ENCODE results near the gene PGF. TPM values are rescaled to one million over a fixed set of nuclear protein-coding genes. Genes with fewer than 3 reads are reported as not detected.

Gene PGF
- total RNA-seq, 2 experiments from 2014 or later, result 0.23 to 0.38 TPM

- CTCF ChIA-PET, result interaction anchor here (1.1 to 1.2 kb wide), 2 partner anchors 11 to 126 kb away, joined by 3 read pairs; no protein-coding TSS in a partner anchor
Measured at GRCh38 chr14:74962493-74962892, 7.1 kb upstream of the PGF start.

DNA sequence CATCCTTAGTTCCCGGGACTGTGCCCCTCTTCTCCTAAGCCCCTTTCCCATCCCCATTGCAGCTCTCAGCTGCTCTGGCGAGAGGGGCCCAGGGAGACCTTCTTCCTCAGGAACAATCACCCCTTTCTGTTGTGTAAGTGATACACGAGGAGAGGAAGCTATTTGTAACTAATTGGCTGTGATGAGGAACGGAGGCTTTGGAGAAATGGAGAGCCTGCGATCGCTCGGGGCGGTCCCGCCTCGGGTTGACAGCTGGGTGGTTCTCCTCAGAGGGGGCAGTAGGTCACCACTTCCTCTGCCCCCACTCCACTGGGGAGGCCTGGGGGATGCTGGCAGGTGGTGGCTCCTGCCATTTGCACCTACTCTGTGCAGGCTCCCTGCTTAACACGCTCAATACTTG lies 6.6 kb upstream of the PGF start:
- Mint-ChIP-seq H3K27ac (no peak overlapping the region), H3K36me3 (ENCODE audit: low read depth) (no peaks in the 10 kb centered on the region), H3K9me3 (no peaks in the 10 kb centered on the region), H3K4me1 (no peaks in the 10 kb centered on the region), H3K4me3 (no peak overlapping the region), H3K27me3 (peaks cover 27% of the 10 kb centered on the region)
- CTCF ChIA-PET, result interaction anchor here (1.1 to 1.2 kb wide), 2 partner anchors 12 to 126 kb away, joined by 3 read pairs; no protein-coding TSS in a partner anchor
- no peak for DNase-seq
- POLR2A ChIA-PET, result interaction anchor here (1.0 kb wide), 1 partner anchor 9 kb away, joined by 4 read pairs; no protein-coding TSS in a partner anchor

More at GRCh38 chr14:74962493-74962892, 7.1 kb upstream of the PGF start:
- DNase-seq, result no peak
- Mint-ChIP-seq H3K27ac (no peak overlapping the region), H3K4me1 (no peaks in the 10 kb centered on the region), H3K4me3 (no peak overlapping the region), H3K9me3 (no peaks in the 10 kb centered on the region), H3K27me3 (peaks cover 27% of the 10 kb centered on the region), H3K36me3 (ENCODE audit: low read depth) (no peaks in the 10 kb centered on the region)
- POLR2A ChIA-PET, result interaction anchor here (1.0 kb wide), 1 partner anchor 8 kb away, joined by 4 read pairs; no protein-coding TSS in a partner anchor

DNA sequence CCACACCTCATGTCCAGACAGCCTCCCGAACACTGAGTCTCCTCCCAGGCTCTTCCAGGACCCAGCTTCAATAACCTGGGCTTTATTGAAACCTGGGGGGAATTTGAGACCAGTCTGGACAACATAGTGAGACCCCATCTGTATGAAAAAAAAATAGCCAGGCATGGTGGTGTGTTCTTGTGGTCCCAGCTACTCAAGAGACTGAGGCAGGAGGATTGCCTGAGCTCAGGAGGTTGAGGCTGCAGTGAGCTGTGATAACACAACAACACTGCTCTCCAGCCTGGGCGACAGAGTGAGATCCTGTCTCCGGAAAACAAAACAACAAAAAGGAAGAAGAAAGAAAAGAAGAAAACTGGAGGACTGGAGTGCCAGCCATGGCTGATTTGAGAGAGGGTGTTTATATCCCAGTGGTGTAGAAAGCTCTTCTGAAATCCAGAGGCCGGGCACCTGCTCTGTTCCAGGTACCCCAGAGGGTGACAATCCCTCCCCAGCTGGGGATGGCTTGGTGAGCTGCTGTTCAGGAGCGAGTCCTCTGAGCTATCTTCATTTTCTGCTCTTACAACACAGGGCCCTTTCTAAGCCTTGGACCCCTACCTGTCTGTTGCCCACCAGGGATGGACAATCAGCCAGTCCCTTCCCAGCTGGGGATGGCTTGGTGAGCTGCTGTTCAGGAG lies 6.0 kb upstream of the PGF start:
- ChIA-PET CTCF (interaction anchor here (1.2 kb wide), 1 partner anchor 13 kb away, joined by 3 read pairs; no protein-coding TSS in a partner anchor), POLR2A (interaction anchor here (1.0 kb wide), 1 partner anchor 10 kb away, joined by 4 read pairs; no protein-coding TSS in a partner anchor)
- H3K36me3 Mint-ChIP-seq (ENCODE audit: low read depth), result no peaks in the 10 kb centered on the region
- H3K4me3 Mint-ChIP-seq, result no peak overlapping the region
- no peak for DNase-seq
- H3K27ac Mint-ChIP-seq, result no peak overlapping the region
- H3K4me1 Mint-ChIP-seq, result peaks cover 2% of the 10 kb centered on the region
- H3K27me3 Mint-ChIP-seq, result peaks cover 31% of the 10 kb centered on the region
- no peaks in the 10 kb centered on the region for H3K9me3 Mint-ChIP-seq

- H3K27me3 Mint-ChIP-seq, result peaks cover 33% of the 10 kb centered on the region
- no peak overlapping the region for H3K4me3 Mint-ChIP-seq
- CTCF ChIA-PET, result no interaction called here
- peaks cover 3% of the 10 kb centered on the region for H3K4me1 Mint-ChIP-seq
- H3K27ac Mint-ChIP-seq, result no peak overlapping the region
- H3K9me3 Mint-ChIP-seq, result no peaks in the 10 kb centered on the region
- POLR2A ChIA-PET, result no interaction called here
- DNase-seq, result no peak
- no peaks in the 10 kb centered on the region for H3K36me3 Mint-ChIP-seq (ENCODE audit: low read depth)
Measured at GRCh38 chr14:74960736-74961135, 5.3 kb upstream of the PGF start.

GRCh38 chr14:74959596-74960180 lies 4.3 kb upstream of the PGF start:
- POLR2A ChIA-PET, result no interaction called here
- DNase-seq, result no peak
- Mint-ChIP-seq H3K36me3 (ENCODE audit: low read depth) (no peaks in the 10 kb centered on the region), H3K4me1 (peaks cover 3% of the 10 kb centered on the region), H3K9me3 (no peaks in the 10 kb centered on the region), H3K4me3 (no peak overlapping the region), H3K27ac (no peak overlapping the region), H3K27me3 (peaks cover 32% of the 10 kb centered on the region)
- CTCF ChIA-PET, result interaction anchor here (0.6 kb wide), 1 partner anchor 1367 kb away, joined by 4 read pairs; no protein-coding TSS in a partner anchor

DNA sequence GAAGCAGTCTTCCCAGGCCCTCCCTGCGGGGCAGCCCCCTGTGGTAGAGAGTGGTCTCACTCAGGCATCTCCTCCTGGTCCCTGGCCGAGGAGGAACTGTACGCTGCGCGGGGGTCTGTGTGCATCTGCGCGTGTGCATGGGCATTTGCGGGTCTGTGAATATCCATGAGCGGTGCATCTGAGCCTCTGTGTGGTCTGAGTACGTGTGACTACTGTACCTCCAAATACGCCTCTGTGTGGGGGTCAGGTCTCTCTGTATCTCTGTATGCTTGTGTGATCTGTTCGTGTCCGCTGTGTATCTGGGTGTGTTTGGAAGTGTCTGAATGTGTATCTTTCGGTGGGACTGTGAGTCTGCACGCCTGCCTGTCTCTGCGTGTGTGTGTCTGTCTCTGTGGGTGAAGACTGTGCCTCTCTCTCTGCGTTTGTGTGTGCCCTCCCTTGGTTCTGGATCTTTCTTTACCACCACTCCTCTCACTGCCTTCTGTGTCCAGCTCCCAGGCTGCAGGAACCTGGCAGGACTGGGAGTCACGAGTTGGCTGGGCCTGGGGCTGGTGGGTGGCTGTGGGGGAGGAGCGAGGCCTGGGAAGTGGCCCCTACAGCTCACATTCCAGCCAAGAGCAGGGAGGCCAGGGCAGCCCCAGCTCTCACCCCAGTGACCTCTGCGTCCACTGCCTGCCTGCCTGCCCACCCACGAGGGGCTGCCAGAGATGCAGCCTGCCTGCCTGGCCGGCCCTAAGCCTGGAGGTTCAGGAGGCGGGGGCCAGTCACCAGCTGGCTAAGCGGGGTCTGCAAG lies 1.1 kb upstream of the PGF start:
- Mint-ChIP-seq H3K9me3 (no peaks in the 10 kb centered on the region), H3K27me3 (peaks cover 8% of the 10 kb centered on the region), H3K36me3 (ENCODE audit: low read depth) (no peaks in the 10 kb centered on the region), H3K4me1 (peaks cover 3% of the 10 kb centered on the region), H3K27ac (no peak overlapping the region), H3K4me3 (peak overlapping the region; percentile 3)
- ChIA-PET CTCF (interaction anchor here (0.9 kb wide), 1 partner anchor 11 kb away, joined by 4 read pairs; no protein-coding TSS in a partner anchor), POLR2A (no interaction called here)
- no peak for DNase-seq

DNA sequence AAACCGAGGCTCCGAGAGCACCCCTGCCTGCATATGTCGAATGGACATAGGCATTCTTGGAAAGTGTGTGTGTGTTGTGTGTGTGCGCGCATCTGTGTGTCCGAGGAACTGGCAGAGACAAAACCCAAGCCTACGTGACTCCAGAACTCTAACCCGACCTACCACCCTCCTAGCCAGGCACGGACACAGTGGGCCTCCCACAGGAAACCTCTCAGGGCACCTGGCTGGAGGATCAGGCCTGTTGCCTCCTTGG lies 556 bp upstream of the PGF start:
- H3K36me3 Mint-ChIP-seq (ENCODE audit: low read depth), result no peaks in the 10 kb centered on the region
- ChIA-PET POLR2A (interaction anchor here (0.5 to 5.1 kb wide), 2 partner anchors 14 to 73 kb away, joined by 3 to 17 read pairs; no protein-coding TSS in a partner anchor), CTCF (interaction anchor here (0.9 to 3.5 kb wide), 2 partner anchors 11 kb away, joined by 4 to 14 read pairs; no protein-coding TSS in a partner anchor)
- no peak overlapping the region for H3K4me3 Mint-ChIP-seq
- no peak overlapping the region for H3K27ac Mint-ChIP-seq
- H3K4me1 Mint-ChIP-seq, result peaks cover 3% of the 10 kb centered on the region
- H3K27me3 Mint-ChIP-seq, result peaks cover 8% of the 10 kb centered on the region
- no peaks in the 10 kb centered on the region for H3K9me3 Mint-ChIP-seq
- DNase-seq, result no peak

- POLR2A ChIA-PET, result interaction anchor here (1.2 to 5.1 kb wide), 3 partner anchors 9 to 13 kb away, joined by 3 to 17 read pairs (median 6); no protein-coding TSS in a partner anchor
Measured at GRCh38 chr14:74954947-74955228, 509 bp downstream of the PGF start.

GRCh38 chr14:74954232-74954946 lies 1.0 kb downstream of the PGF start:
- H3K27ac Mint-ChIP-seq, result no peak overlapping the region
- ChIA-PET POLR2A (interaction anchor here (1.0 to 5.1 kb wide), 4 partner anchors 9 to 13 kb away, joined by 3 to 17 read pairs (median 4); no protein-coding TSS in a partner anchor), CTCF (interaction anchor here (1.4 to 3.5 kb wide), 3 partner anchors 9 to 134 kb away, joined by 4 to 15 read pairs (median 14); no protein-coding TSS in a partner anchor)
- no peak for DNase-seq
- H3K4me1 Mint-ChIP-seq, result peaks cover 3% of the 10 kb centered on the region
- no peak overlapping the region for H3K4me3 Mint-ChIP-seq
- H3K27me3 Mint-ChIP-seq, result peaks cover 8% of the 10 kb centered on the region
- no peaks in the 10 kb centered on the region for H3K36me3 Mint-ChIP-seq (ENCODE audit: low read depth)
- no peaks in the 10 kb centered on the region for H3K9me3 Mint-ChIP-seq

More at GRCh38 chr14:74954947-74955228, 509 bp downstream of the PGF start:
- CTCF ChIA-PET, result interaction anchor here (1.4 to 3.5 kb wide), 3 partner anchors 10 to 134 kb away, joined by 4 to 15 read pairs (median 14); no protein-coding TSS in a partner anchor
- no peak for DNase-seq
- H3K9me3 Mint-ChIP-seq, result no peaks in the 10 kb centered on the region
- H3K4me3 Mint-ChIP-seq, result peak overlapping the region; percentile 46
- peaks cover 3% of the 10 kb centered on the region for H3K4me1 Mint-ChIP-seq
- H3K27me3 Mint-ChIP-seq, result peaks cover 8% of the 10 kb centered on the region
- no peak overlapping the region for H3K27ac Mint-ChIP-seq
- no peaks in the 10 kb centered on the region for H3K36me3 Mint-ChIP-seq (ENCODE audit: low read depth)

DNA sequence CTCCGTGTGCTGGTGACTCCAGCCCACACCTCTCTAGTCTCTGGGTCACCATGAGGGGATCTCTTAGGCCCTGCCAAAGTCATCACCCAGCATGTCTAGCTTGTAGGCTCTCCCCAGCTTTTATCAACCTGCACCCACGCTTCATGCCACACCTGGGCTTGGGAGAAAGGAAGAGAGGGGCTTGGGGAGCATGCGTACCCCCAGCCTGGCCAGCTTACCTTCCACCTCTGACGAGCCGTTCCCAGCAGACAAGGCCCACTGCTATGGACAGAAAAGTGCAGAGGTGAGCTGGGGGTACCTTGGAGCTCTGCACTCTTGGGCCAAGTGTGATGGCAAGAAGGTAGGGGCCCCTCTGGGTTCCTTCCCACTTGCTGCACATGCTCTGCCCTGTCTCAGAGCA lies 1.7 kb downstream of the PGF start:
- Mint-ChIP-seq H3K27me3 (peaks cover 8% of the 10 kb centered on the region), H3K4me1 (peaks cover 3% of the 10 kb centered on the region), H3K27ac (no peak overlapping the region), H3K9me3 (no peaks in the 10 kb centered on the region), H3K4me3 (no peak overlapping the region), H3K36me3 (ENCODE audit: low read depth) (no peaks in the 10 kb centered on the region)
- ChIA-PET POLR2A (interaction anchor here (1.0 to 5.1 kb wide), 3 partner anchors 8 to 12 kb away, joined by 3 to 17 read pairs (median 3); no protein-coding TSS in a partner anchor), CTCF (interaction anchor here (1.4 to 3.5 kb wide), 3 partner anchors 9 to 135 kb away, joined by 4 to 15 read pairs (median 14); no protein-coding TSS in a partner anchor)
- no peak for DNase-seq

GRCh38 chr14:74952697-74953484 lies 2.5 kb downstream of the PGF start:
- DNase-seq, result no peak
- Mint-ChIP-seq H3K27me3 (peaks cover 8% of the 10 kb centered on the region), H3K36me3 (ENCODE audit: low read depth) (no peaks in the 10 kb centered on the region), H3K9me3 (no peaks in the 10 kb centered on the region), H3K4me1 (peaks cover 3% of the 10 kb centered on the region), H3K27ac (no peak overlapping the region), H3K4me3 (no peak overlapping the region)
- ChIA-PET POLR2A (interaction anchor here (1.0 to 5.1 kb wide), 2 partner anchors 11 kb away, joined by 3 to 17 read pairs; no protein-coding TSS in a partner anchor), CTCF (interaction anchor here (0.9 to 3.5 kb wide), 3 partner anchors 8 to 136 kb away, joined by 3 to 15 read pairs (median 14); partner anchors contain the start of gene EIF2B2)

Data from activated CD4-positive, alpha-beta memory T cell treated with anti-CD3 and anti-CD28 coated beads, Interleukin-2, amount 10 ng/mL, durations not matched to agents 7 days and 5 days (primary cell).